ENCODE data around the gene PMS2.
"Not testable (repeated sequence)": the region's sequence is repeated elsewhere in the genome, so short reads cannot be mapped to it uniquely, and the experiment has no call there.

Gene PMS2

GRCh38 chr7:5963205-5963604 lies 45.6 kb downstream of the PMS2 start:
- H3K9me2 ChIP-seq (replicated peaks; ENCODE audit: low read depth, low read length); H3K36me3 ChIP-seq (ENCODE audit: insufficient read depth, low read length); H4K20me1 ChIP-seq (ENCODE audit: insufficient read depth, low read length, poor library complexity, severe bottlenecking); H3K4me2 ChIP-seq (ENCODE audit: low read depth, low read length, poor library complexity, severe bottlenecking); H3K9me3 ChIP-seq (ENCODE audit: insufficient read depth, low read depth, low read length); H3K4me3 ChIP-seq (ENCODE audit: low read length, poor library complexity, severe bottlenecking); H3F3A ChIP-seq (ENCODE audit: low read depth); H2AFZ ChIP-seq (ENCODE audit: low read length); H3K9ac ChIP-seq (ENCODE audit: low read depth, low read length, poor library complexity, severe bottlenecking); H3K4me1 ChIP-seq (ENCODE audit: insufficient read depth, low read length, poor library complexity, severe bottlenecking); H3K79me2 ChIP-seq (ENCODE audit: insufficient read depth, low read length); H3K27me3 ChIP-seq (ENCODE audit: insufficient read depth, low read length, poor library complexity, severe bottlenecking): not testable (repeated sequence)

- H2AFZ ChIP-seq (ENCODE audit: low read length); H3K9me3 ChIP-seq (ENCODE audit: insufficient read depth, low read depth, low read length); H3K79me2 ChIP-seq (ENCODE audit: insufficient read depth, low read length); H3K9me2 ChIP-seq (replicated peaks; ENCODE audit: low read depth, low read length); H3K4me1 ChIP-seq (ENCODE audit: insufficient read depth, low read length, poor library complexity, severe bottlenecking); H3K27me3 ChIP-seq (ENCODE audit: insufficient read depth, low read length, poor library complexity, severe bottlenecking); H3K4me3 ChIP-seq (ENCODE audit: low read length, poor library complexity, severe bottlenecking); H4K20me1 ChIP-seq (ENCODE audit: insufficient read depth, low read length, poor library complexity, severe bottlenecking); H3K36me3 ChIP-seq (ENCODE audit: insufficient read depth, low read length); H3F3A ChIP-seq (ENCODE audit: low read depth); H3K4me2 ChIP-seq (ENCODE audit: low read depth, low read length, poor library complexity, severe bottlenecking); H3K9ac ChIP-seq (ENCODE audit: low read depth, low read length, poor library complexity, severe bottlenecking): not testable (repeated sequence)
Observed at GRCh38 chr7:5934945-5935450, 73.9 kb downstream of the PMS2 start.

GRCh38 chr7:5931905-5932644 lies 76.8 kb downstream of the PMS2 start:
- H3K4me3 ChIP-seq (ENCODE audit: low read length, poor library complexity, severe bottlenecking); H3K9me2 ChIP-seq (replicated peaks; ENCODE audit: low read depth, low read length); H2AFZ ChIP-seq (ENCODE audit: low read length); H3K9ac ChIP-seq (ENCODE audit: low read depth, low read length, poor library complexity, severe bottlenecking); H3F3A ChIP-seq (ENCODE audit: low read depth); H3K79me2 ChIP-seq (ENCODE audit: insufficient read depth, low read length); H3K27me3 ChIP-seq (ENCODE audit: insufficient read depth, low read length, poor library complexity, severe bottlenecking); H3K36me3 ChIP-seq (ENCODE audit: insufficient read depth, low read length); H4K20me1 ChIP-seq (ENCODE audit: insufficient read depth, low read length, poor library complexity, severe bottlenecking); H3K4me2 ChIP-seq (ENCODE audit: low read depth, low read length, poor library complexity, severe bottlenecking); H3K4me1 ChIP-seq (ENCODE audit: insufficient read depth, low read length, poor library complexity, severe bottlenecking); H3K9me3 ChIP-seq (ENCODE audit: insufficient read depth, low read depth, low read length): not testable (repeated sequence)

GRCh38 chr7:5931250-5931649 lies 77.6 kb downstream of the PMS2 start:
- H3K27me3 ChIP-seq (ENCODE audit: insufficient read depth, low read length, poor library complexity, severe bottlenecking); H3K4me1 ChIP-seq (ENCODE audit: insufficient read depth, low read length, poor library complexity, severe bottlenecking); H3K79me2 ChIP-seq (ENCODE audit: insufficient read depth, low read length); H3K36me3 ChIP-seq (ENCODE audit: insufficient read depth, low read length); H3K4me2 ChIP-seq (ENCODE audit: low read depth, low read length, poor library complexity, severe bottlenecking); H3K4me3 ChIP-seq (ENCODE audit: low read length, poor library complexity, severe bottlenecking); H4K20me1 ChIP-seq (ENCODE audit: insufficient read depth, low read length, poor library complexity, severe bottlenecking); H3K9me2 ChIP-seq (replicated peaks; ENCODE audit: low read depth, low read length); H3F3A ChIP-seq (ENCODE audit: low read depth); H2AFZ ChIP-seq (ENCODE audit: low read length); H3K9me3 ChIP-seq (ENCODE audit: insufficient read depth, low read depth, low read length); H3K9ac ChIP-seq (ENCODE audit: low read depth, low read length, poor library complexity, severe bottlenecking): not testable (repeated sequence)

- H3K4me2 ChIP-seq (ENCODE audit: low read depth, low read length, poor library complexity, severe bottlenecking); H4K20me1 ChIP-seq (ENCODE audit: insufficient read depth, low read length, poor library complexity, severe bottlenecking); H3F3A ChIP-seq (ENCODE audit: low read depth); H3K4me1 ChIP-seq (ENCODE audit: insufficient read depth, low read length, poor library complexity, severe bottlenecking); H3K9me3 ChIP-seq (ENCODE audit: insufficient read depth, low read depth, low read length); H3K27me3 ChIP-seq (ENCODE audit: insufficient read depth, low read length, poor library complexity, severe bottlenecking); H3K79me2 ChIP-seq (ENCODE audit: insufficient read depth, low read length); H2AFZ ChIP-seq (ENCODE audit: low read length); H3K4me3 ChIP-seq (ENCODE audit: low read length, poor library complexity, severe bottlenecking); H3K9me2 ChIP-seq (replicated peaks; ENCODE audit: low read depth, low read length); H3K36me3 ChIP-seq (ENCODE audit: insufficient read depth, low read length); H3K9ac ChIP-seq (ENCODE audit: low read depth, low read length, poor library complexity, severe bottlenecking): not testable (repeated sequence)
Observed at GRCh38 chr7:5930290-5930689, 78.6 kb downstream of the PMS2 start.

- not testable (repeated sequence) for H3K27me3 ChIP-seq (ENCODE audit: insufficient read depth, low read length, poor library complexity, severe bottlenecking); H3K4me2 ChIP-seq (ENCODE audit: low read depth, low read length, poor library complexity, severe bottlenecking); H3K79me2 ChIP-seq (ENCODE audit: insufficient read depth, low read length); H2AFZ ChIP-seq (ENCODE audit: low read length); H3K36me3 ChIP-seq (ENCODE audit: insufficient read depth, low read length); H3K9ac ChIP-seq (ENCODE audit: low read depth, low read length, poor library complexity, severe bottlenecking); H3F3A ChIP-seq (ENCODE audit: low read depth); H4K20me1 ChIP-seq (ENCODE audit: insufficient read depth, low read length, poor library complexity, severe bottlenecking); H3K9me2 ChIP-seq (replicated peaks; ENCODE audit: low read depth, low read length); H3K4me3 ChIP-seq (ENCODE audit: low read length, poor library complexity, severe bottlenecking); H3K4me1 ChIP-seq (ENCODE audit: insufficient read depth, low read length, poor library complexity, severe bottlenecking); H3K9me3 ChIP-seq (ENCODE audit: insufficient read depth, low read depth, low read length)
Observed at GRCh38 chr7:5926263-5926870, 82.5 kb downstream of the PMS2 start.

- not testable (repeated sequence) for H3K9ac ChIP-seq (ENCODE audit: low read depth, low read length, poor library complexity, severe bottlenecking); H3K36me3 ChIP-seq (ENCODE audit: insufficient read depth, low read length); H3K4me3 ChIP-seq (ENCODE audit: low read length, poor library complexity, severe bottlenecking); H3F3A ChIP-seq (ENCODE audit: low read depth); H2AFZ ChIP-seq (ENCODE audit: low read length); H3K79me2 ChIP-seq (ENCODE audit: insufficient read depth, low read length); H3K4me1 ChIP-seq (ENCODE audit: insufficient read depth, low read length, poor library complexity, severe bottlenecking); H3K9me2 ChIP-seq (replicated peaks; ENCODE audit: low read depth, low read length); H3K27me3 ChIP-seq (ENCODE audit: insufficient read depth, low read length, poor library complexity, severe bottlenecking); H3K4me2 ChIP-seq (ENCODE audit: low read depth, low read length, poor library complexity, severe bottlenecking); H3K9me3 ChIP-seq (ENCODE audit: insufficient read depth, low read depth, low read length); H4K20me1 ChIP-seq (ENCODE audit: insufficient read depth, low read length, poor library complexity, severe bottlenecking)
Observed at GRCh38 chr7:5924630-5925029, 84.2 kb downstream of the PMS2 start.

Measured in Loucy (cell line).